Endometrial microvascular endothelial cells (primary cell): ENCODE measurements around the gene IL13RA1. TPM values are rescaled to one million over a fixed set of nuclear protein-coding genes. Genes with fewer than 3 reads are reported as not detected.

ENCODE experiments used
- total RNA-seq: library from RNA; depleted of rRNA; stranded (reverse); fragments of >200 nt; gene quantifications from one replicate; pipeline ENCODE4 v1.2.3, GENCODE V29; 2015; ENCODE audit errors: inconsistent ontology term

Gene IL13RA1
- total RNA-seq, 1 donor from 2014 or later, result 64.4 TPM

Other genes with a start within 250 kb of the IL13RA1 start
- gene DOCK11, start 231.8 kb upstream of the IL13RA1 start, total RNA-seq, result 1.4 TPM
- not detected for gene ZCCHC12, start 96.2 kb downstream of the IL13RA1 start, total RNA-seq
- 0.56 TPM for gene LONRF3, start 247.0 kb downstream of the IL13RA1 start, total RNA-seq